ENCODE measurements around the gene TBC1D13.

- TF ChIP-seq NKX3-1 (CRISPR knock-in tag; IDR thresholded peaks at IDR 0.05) (no peak), ZNF24 (IDR thresholded peaks at IDR 0.05) (no peak), JDP2 (CRISPR knock-in tag; IDR thresholded peaks at IDR 0.05; ENCODE audit: borderline replicate concordance) (no peak), FOXJ3 (CRISPR knock-in tag; IDR thresholded peaks at IDR 0.05; ENCODE audit: borderline replicate concordance) (no peak), PHB2 (IDR thresholded peaks at IDR 0.05; ENCODE audit: partially characterized antibody) (no peak)
- TF ChIP-seq, protein P1, sequence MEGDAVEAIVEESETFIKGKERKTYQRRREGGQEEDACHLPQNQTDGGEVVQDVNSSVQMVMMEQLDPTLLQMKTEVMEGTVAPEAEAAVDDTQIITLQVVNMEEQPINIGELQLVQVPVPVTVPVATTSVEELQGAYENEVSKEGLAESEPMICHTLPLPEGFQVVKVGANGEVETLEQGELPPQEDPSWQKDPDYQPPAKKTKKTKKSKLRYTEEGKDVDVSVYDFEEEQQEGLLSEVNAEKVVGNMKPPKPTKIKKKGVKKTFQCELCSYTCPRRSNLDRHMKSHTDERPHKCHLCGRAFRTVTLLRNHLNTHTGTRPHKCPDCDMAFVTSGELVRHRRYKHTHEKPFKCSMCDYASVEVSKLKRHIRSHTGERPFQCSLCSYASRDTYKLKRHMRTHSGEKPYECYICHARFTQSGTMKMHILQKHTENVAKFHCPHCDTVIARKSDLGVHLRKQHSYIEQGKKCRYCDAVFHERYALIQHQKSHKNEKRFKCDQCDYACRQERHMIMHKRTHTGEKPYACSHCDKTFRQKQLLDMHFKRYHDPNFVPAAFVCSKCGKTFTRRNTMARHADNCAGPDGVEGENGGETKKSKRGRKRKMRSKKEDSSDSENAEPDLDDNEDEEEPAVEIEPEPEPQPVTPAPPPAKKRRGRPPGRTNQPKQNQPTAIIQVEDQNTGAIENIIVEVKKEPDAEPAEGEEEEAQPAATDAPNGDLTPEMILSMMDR (CRISPR knock-in tag; IDR thresholded peaks at IDR 0.05): no peak
Measured at GRCh38 chr9:128768606-128769005, 18.4 kb upstream of the TBC1D13 start.
